ENCODE data around the gene BCAS3.
"Not testable (repeated sequence)": the region's sequence is repeated elsewhere in the genome, so short reads cannot be mapped to it uniquely, and the experiment has no call there.

Gene BCAS3

DNA sequence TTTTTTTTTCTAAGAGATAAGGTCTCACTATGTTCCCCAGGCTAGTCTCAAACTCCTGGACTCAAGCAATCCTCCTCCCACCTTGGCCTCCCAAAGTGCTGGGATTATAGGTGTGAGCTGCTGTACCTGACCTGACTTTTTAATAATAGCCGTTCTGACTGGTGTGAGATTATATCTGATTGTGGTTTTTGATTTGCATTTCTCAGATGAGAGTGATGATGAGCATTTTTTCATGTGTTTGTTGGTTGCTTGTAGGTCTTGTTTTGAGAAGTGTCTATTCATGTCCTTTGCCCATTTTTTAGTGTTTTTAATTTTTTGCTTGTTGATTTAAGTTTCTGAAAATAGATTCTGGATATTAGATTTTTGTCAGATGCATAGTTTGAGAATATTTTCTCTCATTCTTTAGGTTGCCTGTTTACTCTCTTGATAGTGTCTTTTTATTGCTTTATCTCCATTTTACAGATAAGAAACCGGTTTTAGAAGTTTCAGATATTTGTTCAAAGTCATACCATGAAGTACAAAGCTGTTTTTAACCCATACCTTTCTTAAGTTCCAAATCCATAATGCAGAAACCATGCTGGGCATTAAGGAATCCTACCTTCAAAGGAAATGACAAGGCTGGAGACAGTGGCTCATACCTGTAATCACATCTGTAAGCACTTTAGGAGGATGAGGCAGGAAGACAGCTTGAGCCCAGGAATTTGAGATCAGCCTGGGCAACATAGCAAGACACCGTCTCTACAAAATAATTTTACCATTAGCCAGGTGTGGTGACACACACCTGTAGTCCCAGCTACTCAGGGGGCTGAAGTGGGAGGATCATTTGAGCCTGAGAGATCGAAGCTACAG lies 553.5 kb downstream of the BCAS3 start:
- DNase-seq (ENCODE audit: low spot score) = no peak

- no peak for DNase-seq (ENCODE audit: low spot score)
Observed at GRCh38 chr17:61232871-61233270, 555.2 kb downstream of the BCAS3 start.

DNA sequence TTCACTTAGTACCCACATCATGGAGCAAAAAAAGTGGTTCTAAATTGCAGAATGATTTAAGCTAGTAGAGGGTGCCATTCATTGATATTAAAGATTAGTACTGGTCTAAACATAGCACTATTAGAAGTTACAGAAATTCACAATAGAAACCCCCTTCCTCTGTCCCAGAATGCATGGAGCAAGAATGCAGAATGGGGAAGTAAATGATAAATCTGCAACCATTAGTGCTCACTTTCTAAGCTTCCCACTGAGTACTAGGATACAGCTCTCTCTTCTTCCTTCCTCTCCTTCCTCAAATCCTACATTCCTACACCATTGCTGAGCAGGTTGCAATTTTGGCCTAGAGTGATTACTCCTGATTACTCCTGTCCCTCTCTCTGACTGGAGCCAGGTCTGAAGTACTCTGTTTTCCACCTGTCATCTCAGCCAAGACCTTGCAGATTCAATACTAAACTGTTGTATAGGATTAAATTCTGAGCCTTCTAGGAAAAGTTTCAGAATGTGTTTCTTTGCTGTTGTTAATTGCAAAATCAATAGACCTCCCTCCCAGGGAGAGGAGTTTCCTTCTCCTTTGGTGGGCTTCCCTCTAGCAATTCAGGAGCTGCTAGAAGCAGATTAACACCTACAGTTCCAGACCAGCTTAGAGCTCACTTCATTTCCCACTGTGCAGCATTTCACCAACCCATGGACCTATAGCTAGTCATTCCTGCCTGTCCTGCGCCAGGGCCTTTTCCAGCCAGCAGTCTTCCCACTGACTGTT lies 556.5 kb downstream of the BCAS3 start:
- DNase-seq (ENCODE audit: low spot score) = no peak

GRCh38 chr17:61235001-61235826 lies 557.6 kb downstream of the BCAS3 start:
- no peak for DNase-seq (ENCODE audit: low spot score)

GRCh38 chr17:61235827-61236197 lies 558.2 kb downstream of the BCAS3 start:
- DNase-seq (ENCODE audit: low spot score) = no peak

- DNase-seq (ENCODE audit: low spot score) = no peak
Observed at GRCh38 chr17:61237275-61237674, 559.6 kb downstream of the BCAS3 start.

DNA sequence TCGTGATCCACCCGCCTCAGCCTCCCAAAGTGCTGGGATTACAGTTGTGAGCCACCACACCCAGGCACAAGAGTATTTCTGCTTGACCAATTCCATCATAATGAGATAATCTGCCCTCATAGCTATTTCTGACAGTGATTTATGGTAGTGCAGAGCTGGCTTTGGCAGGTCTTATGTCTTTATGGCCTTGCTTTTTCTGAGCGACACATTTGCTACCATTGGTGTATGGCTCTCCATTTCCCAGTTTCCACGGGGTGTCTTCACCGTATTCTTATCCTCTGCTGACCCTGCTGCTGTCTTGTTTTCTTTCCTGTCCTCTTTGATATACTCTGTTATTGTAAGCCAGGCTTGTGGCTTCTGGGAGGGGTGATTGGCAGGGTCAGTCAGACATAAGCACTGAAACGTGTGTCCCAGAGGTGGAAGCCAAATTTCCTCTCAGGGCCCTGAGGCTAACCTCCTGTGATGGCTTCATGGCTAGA lies 560.8 kb downstream of the BCAS3 start:
- DNase-seq (ENCODE audit: low spot score) = no peak

DNA sequence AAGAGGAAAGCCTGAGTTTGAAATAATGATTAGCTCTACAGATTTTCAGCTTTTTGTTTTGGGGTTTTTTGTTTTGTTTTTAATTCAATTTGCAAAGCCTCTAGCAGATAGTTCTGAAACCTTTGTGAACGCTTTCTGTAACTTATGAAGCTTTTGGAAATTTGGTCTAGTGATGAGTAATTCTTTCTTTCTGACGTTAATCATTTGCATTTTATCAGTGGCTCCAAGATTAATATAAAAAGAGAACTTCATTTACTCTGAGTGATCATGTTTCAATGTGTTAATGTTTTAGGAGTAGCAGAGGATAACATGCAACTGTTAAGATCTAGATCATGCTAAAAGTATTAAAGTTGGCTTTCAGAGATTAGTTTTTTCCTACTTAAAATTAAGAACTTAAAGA lies 561.7 kb downstream of the BCAS3 start:
- no peak for DNase-seq (ENCODE audit: low spot score)

GRCh38 chr17:61239953-61240352 lies 562.3 kb downstream of the BCAS3 start:
- DNase-seq (ENCODE audit: low spot score) = no peak

GRCh38 chr17:61240851-61241468 lies 563.3 kb downstream of the BCAS3 start:
- no peak for DNase-seq (ENCODE audit: low spot score)

DNA sequence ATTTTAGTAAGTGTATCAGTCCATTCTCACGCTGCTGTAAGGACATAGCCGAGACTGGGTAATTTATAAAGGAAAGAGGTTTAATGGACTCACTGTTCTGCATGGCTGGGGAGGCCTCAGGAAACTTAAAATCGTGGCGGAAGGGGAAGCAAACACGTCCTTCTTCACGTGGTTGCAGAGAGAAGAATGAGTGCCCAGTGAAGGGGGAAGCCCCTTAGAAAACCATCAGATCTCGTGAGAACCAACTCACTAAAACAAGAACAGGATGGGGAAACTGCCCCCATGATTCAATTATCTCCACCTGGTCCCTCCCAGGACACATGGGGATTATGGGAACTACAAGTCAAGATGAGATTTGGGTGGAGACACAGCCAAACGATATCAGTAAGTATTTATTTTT lies 567.3 kb downstream of the BCAS3 start:
- DNase-seq (ENCODE audit: low spot score) = not testable (repeated sequence)

GRCh38 chr17:61245706-61246135 lies 568.1 kb downstream of the BCAS3 start:
- no peak for DNase-seq (ENCODE audit: low spot score)

- no peak for DNase-seq (ENCODE audit: low spot score)
Observed at GRCh38 chr17:61247439-61247838, 569.8 kb downstream of the BCAS3 start.

DNA sequence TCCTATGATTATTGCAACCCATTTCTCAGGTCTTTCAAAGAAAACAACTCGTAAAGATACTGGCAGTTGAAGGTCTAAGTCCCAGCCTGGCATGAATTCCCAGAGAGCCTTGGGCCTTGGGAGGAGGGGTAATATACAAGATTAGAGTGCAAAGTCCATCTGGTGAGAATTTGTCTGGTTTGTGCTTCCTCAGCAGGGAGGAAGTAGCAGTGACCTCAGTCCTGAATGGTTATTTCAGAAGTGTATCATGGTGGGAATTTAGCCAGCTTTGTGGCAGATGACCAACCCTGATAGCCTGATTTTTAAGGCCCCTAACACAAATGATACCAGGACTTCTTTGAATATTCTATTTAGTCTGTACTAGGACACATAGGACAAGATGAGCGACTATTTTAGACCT lies 570.7 kb downstream of the BCAS3 start:
- DNase-seq (ENCODE audit: low spot score) = peak; percentile 34

- no peak for DNase-seq (ENCODE audit: low spot score)
Observed at GRCh38 chr17:61249649-61250299, 572.1 kb downstream of the BCAS3 start.

GRCh38 chr17:61250335-61250890 lies 572.8 kb downstream of the BCAS3 start:
- no peak for DNase-seq (ENCODE audit: low spot score)

GRCh38 chr17:61251939-61252865 lies 574.6 kb downstream of the BCAS3 start:
- DNase-seq (ENCODE audit: low spot score) = no peak

- DNase-seq (ENCODE audit: low spot score) = no peak
Observed at GRCh38 chr17:61253362-61253761, 575.7 kb downstream of the BCAS3 start.

DNA sequence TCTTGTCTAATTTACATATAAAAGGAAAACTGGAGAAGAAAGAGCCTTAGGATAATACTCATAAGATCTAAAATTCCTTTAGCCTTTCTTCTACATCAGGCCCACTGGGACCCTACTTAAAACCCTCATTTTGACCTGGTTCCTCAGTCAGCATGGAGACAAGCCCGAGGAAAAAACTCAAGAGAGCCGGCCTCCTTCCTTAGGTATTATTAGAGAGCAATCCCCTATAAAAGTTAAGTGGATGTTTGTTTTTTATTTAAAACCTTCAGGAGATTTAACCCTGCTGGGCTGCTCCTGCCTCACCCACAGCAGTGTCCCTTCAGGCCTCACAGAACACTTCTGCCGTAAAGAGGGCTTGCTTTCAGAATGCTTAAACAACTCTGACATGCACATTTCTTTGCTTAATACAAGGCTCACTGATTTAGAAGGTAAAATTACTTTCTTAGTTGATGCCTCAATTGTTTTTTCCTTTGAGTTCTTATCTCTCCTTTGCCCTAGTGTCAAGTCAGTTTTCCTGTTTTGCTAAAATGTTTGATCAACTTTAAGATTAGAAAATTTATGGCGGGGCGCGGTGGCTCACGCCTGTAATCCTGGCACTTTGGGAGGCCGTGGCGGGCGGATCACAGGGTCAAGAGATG lies 576.4 kb downstream of the BCAS3 start:
- no peak for DNase-seq (ENCODE audit: low spot score)
